Osteoblast (primary cell): ENCODE results near the gene CARNS1. TPM values are rescaled to one million over a fixed set of nuclear protein-coding genes. Genes with fewer than 3 reads are reported as not detected.

Experiments
- DNase-seq: peaks from one replicate; pipeline ENCODE4 v3.0.0; 2011; ENCODE audit warnings: low spot score, mixed read lengths; ENCODE audit not compliant: insufficient read length; ENCODE audit errors: missing footprints
- H2AFZ ChIP-seq: 2 replicates; pipeline ENCODE4 v1.6.0; 2011; ENCODE audit warnings: mild to moderate bottlenecking, low read length
- H3K27ac ChIP-seq: 2 replicates; pipeline ENCODE4 v1.5.1; 2011; ENCODE audit warnings: mild to moderate bottlenecking, low read depth, low read length, moderate library complexity
- H3K27me3 ChIP-seq: 2 replicates; pipeline ENCODE4 v1.6.0; 2012; ENCODE audit warnings: mild to moderate bottlenecking, control low read depth, inconsistent platforms, low read length, moderate library complexity; ENCODE audit not compliant: insufficient read depth
- H3K36me3 ChIP-seq: 2 replicates; pipeline ENCODE4 v1.5.1; 2011; ENCODE audit warnings: mild to moderate bottlenecking, low read length, control low read depth, moderate library complexity; ENCODE audit not compliant: insufficient read depth
- H3K4me1 ChIP-seq: 2 replicates; pipeline ENCODE4 v1.5.1; 2011; ENCODE audit warnings: mild to moderate bottlenecking, low read length, control low read depth, moderate library complexity; ENCODE audit not compliant: insufficient read depth
- H3K4me2 ChIP-seq: 2 replicates; pipeline ENCODE4 v1.6.0; 2011; ENCODE audit warnings: mild to moderate bottlenecking, low read length; ENCODE audit not compliant: insufficient read depth
- H3K4me3 ChIP-seq: fragments of 200-600 bp; sonication (generic); 3 replicates; pipeline ENCODE4 v1.5.1; 2012; ENCODE audit warnings: mild to moderate bottlenecking, low read length, inconsistent platforms; ENCODE audit not compliant: insufficient read depth
- H3K79me2 ChIP-seq: 2 replicates; pipeline ENCODE4 v1.6.0; 2012; ENCODE audit warnings: mild to moderate bottlenecking, low read length, control low read depth, inconsistent platforms; ENCODE audit not compliant: insufficient read depth
- H3K9me3 ChIP-seq: 2 replicates; pipeline ENCODE4 v1.5.1; 2011; ENCODE audit warnings: low read depth, low read length, control low read depth
- H4K20me1 ChIP-seq: 2 replicates; pipeline ENCODE4 v1.6.0; 2012; ENCODE audit warnings: mild to moderate bottlenecking, low read length, control low read depth; ENCODE audit not compliant: insufficient read depth
- total RNA-seq: library from RNA; depleted of rRNA; stranded (reverse); fragments of >200 nt; gene quantifications from 2 replicates; pipeline ENCODE4 v1.2.3, GENCODE V29; 2012
- TF ChIP-seq, protein P1 (sequence below): IDR thresholded peaks from 2 replicates; pipeline ENCODE4 v1.5.1; 2011; ENCODE audit warnings: mild to moderate bottlenecking, low read depth, low read length, moderate library complexity; ENCODE audit errors: extremely low read depth

Gene CARNS1
- total RNA-seq, 1 donor: under 0.01 TPM

DNA sequence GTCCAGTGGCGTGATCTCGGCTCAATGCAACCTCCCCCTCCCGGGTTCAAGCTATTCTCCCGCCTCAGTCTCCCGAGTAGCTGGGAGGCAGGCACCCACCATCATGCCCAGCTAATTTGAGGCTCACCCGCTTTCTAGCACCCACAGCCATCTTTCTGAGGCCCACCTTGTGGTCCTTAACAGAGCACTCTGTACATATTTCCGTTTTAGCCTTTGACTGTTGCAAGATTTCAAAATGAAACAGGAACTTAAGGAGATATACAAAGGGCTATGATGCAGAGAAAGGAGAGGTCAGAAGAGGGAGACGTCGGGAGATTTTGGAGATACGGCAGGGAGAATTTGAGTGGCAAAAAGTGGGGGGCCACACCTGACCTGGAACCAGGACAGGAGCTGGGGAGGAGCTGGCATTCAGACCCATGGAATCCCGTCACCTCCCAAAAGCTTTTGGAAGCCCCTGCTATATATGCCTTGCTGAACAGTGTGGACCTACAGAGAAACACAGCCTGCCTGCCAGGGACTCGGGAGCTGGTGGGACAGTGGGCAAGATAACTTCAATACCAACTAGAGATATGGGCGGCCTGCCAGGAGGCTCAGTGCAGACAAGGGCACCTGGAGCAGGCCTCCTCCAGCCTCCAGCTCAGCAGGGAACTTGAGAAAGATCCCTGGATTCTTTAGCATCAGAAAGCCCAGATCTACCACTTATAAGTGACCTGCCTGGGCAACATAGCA is 34.1 kb upstream of the CARNS1 start:
- Histone ChIP-seq H3K4me1 (peaks cover 37% of the 10 kb centered on the region), H3K4me2 (no peak overlapping the region), H3K4me3 (no peak overlapping the region), H3K79me2 (no peaks in the 10 kb centered on the region), H3K27ac (no peak overlapping the region), H4K20me1 (no peaks in the 10 kb centered on the region), H3K27me3 (no peaks in the 10 kb centered on the region), H3K9me3 (no peaks in the 10 kb centered on the region), H2AFZ (no peak overlapping the region), H3K36me3 (no peaks in the 10 kb centered on the region)
- TF ChIP-seq, protein P1, sequence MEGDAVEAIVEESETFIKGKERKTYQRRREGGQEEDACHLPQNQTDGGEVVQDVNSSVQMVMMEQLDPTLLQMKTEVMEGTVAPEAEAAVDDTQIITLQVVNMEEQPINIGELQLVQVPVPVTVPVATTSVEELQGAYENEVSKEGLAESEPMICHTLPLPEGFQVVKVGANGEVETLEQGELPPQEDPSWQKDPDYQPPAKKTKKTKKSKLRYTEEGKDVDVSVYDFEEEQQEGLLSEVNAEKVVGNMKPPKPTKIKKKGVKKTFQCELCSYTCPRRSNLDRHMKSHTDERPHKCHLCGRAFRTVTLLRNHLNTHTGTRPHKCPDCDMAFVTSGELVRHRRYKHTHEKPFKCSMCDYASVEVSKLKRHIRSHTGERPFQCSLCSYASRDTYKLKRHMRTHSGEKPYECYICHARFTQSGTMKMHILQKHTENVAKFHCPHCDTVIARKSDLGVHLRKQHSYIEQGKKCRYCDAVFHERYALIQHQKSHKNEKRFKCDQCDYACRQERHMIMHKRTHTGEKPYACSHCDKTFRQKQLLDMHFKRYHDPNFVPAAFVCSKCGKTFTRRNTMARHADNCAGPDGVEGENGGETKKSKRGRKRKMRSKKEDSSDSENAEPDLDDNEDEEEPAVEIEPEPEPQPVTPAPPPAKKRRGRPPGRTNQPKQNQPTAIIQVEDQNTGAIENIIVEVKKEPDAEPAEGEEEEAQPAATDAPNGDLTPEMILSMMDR: no peak
- DNase-seq: peak; percentile 57

DNA sequence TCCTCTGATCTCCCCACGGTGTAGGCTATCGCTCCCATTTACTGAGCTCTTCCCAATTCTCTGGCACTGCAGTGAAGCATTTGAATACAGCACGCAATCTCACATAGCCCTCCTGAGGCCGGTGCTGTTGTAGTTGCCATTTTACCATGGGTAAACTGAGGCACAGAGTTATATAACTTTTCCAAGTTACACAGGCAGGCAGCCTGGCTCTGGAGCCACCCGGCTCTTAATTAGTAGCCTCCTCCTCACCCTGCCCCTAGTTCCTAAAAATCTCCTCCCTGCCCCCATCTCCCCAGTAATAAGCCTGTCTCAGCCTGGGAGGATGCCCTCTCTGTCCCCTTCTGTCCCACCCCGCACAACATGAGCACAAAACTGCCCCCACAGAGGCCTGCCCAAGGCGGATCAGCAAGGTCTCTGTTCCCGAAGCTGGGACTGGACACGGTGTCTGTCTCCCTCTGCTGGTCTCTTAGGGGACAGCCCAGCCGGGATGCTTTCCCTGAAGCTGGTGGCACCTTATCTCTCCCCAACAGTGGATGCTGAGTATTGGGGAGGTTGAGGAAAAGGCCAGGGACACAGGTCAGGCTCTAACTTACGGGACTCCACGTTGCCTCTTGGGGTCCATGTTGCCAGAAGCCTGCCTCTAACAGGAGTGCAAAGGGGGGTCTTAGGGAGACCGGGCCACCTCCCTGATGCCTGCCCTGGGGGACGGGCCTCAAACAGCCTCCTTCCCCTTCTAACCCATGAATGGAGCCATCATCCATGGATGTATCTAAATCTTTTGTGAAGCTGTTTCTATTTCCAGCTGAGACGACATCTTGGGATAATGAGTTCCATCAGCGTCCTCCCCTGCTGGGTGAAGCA is 33.0 kb upstream of the CARNS1 start:
- H3K4me1 ChIP-seq: peaks cover 33% of the 10 kb centered on the region
- H3K27ac ChIP-seq: no peak overlapping the region
- H3K27me3 ChIP-seq: no peaks in the 10 kb centered on the region
- H2AFZ ChIP-seq: no peak overlapping the region
- TF ChIP-seq, protein P1: peak; percentile 98
- peak; percentile 97 for DNase-seq
- no peaks in the 10 kb centered on the region for H3K79me2 ChIP-seq
- no peak overlapping the region for H3K4me2 ChIP-seq
- no peaks in the 10 kb centered on the region for H3K36me3 ChIP-seq
- no peaks in the 10 kb centered on the region for H4K20me1 ChIP-seq
- no peak overlapping the region for H3K4me3 ChIP-seq
- H3K9me3 ChIP-seq: no peaks in the 10 kb centered on the region

DNA sequence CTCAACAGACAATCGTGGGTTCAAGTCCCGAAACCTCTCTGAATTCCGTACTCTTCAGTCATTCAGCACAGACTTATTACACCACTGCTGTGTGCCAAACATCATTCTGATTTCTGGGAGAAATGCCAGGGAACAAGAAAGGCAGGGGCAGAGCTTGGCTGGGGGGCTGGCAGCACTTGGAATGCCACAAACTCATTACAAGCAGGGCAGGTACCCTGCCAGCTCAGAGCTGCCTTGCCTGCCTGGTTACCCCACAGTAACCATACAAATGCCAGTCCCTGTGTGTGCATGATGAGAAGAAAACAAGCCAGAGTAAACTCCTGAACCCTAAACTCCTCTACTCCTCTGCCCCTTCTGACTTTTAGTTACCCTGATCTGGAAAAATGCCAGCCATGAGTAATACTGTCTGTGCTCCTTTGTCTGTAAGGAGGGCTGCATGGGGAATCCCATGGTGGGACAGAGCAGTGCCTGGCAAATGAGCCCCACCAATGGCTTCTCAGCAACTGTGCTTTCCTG is 30.6 kb upstream of the CARNS1 start:
- Histone ChIP-seq H4K20me1 (no peaks in the 10 kb centered on the region), H3K4me3 (no peak overlapping the region), H3K9me3 (no peaks in the 10 kb centered on the region), H3K4me1 (peaks cover 21% of the 10 kb centered on the region), H3K27me3 (no peaks in the 10 kb centered on the region), H2AFZ (no peak overlapping the region), H3K4me2 (peak overlapping the region; percentile 42), H3K27ac (peak overlapping the region; percentile 12), H3K79me2 (no peaks in the 10 kb centered on the region), H3K36me3 (no peaks in the 10 kb centered on the region)
- peak; percentile 89 for DNase-seq
- TF ChIP-seq, protein P1: no peak

DNA sequence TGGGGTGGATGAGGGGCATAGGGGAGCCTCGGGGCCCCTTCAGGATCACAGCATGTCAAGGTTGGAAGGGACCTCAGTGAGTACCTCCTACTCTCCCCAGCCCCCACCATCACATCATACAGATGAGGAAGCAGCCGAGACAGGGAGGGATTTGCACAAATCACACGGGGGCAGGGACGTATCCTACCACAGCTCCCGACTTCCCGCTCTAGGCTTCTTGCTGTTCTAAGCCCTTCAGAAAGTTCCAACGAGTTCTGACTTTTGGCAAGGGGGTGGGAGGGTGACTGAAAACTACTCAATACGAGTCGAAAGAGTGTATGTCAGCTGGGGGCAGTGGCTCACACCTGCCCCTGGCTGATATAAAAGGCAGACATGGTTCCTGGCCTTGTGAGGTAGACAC is 28.4 kb upstream of the CARNS1 start:
- peak; percentile 0 for DNase-seq
- H3K27ac ChIP-seq: no peak overlapping the region
- no peak overlapping the region for H3K4me2 ChIP-seq
- TF ChIP-seq, protein P1: no peak
- H3K9me3 ChIP-seq: no peaks in the 10 kb centered on the region
- H4K20me1 ChIP-seq: no peaks in the 10 kb centered on the region
- H3K36me3 ChIP-seq: no peaks in the 10 kb centered on the region
- H2AFZ ChIP-seq: no peak overlapping the region
- peaks cover 12% of the 10 kb centered on the region for H3K79me2 ChIP-seq
- H3K4me3 ChIP-seq: no peak overlapping the region
- peaks cover 24% of the 10 kb centered on the region for H3K4me1 ChIP-seq
- no peaks in the 10 kb centered on the region for H3K27me3 ChIP-seq
